GM18498 (cell line): ENCODE data around the gene POU4F2.
"Not testable (repeated sequence)": the region's sequence is repeated elsewhere in the genome, so short reads cannot be mapped to it uniquely, and the experiment has no call there.

Experiments
- ATAC-seq: cut with Tn5 transposase; IDR thresholded peaks from one replicate; pipeline ENCODE4 v1.9.1; 2021; ENCODE audit warnings: mild to moderate bottlenecking, moderate library complexity; ENCODE audit not compliant: unreplicated experiment

Gene POU4F2

DNA sequence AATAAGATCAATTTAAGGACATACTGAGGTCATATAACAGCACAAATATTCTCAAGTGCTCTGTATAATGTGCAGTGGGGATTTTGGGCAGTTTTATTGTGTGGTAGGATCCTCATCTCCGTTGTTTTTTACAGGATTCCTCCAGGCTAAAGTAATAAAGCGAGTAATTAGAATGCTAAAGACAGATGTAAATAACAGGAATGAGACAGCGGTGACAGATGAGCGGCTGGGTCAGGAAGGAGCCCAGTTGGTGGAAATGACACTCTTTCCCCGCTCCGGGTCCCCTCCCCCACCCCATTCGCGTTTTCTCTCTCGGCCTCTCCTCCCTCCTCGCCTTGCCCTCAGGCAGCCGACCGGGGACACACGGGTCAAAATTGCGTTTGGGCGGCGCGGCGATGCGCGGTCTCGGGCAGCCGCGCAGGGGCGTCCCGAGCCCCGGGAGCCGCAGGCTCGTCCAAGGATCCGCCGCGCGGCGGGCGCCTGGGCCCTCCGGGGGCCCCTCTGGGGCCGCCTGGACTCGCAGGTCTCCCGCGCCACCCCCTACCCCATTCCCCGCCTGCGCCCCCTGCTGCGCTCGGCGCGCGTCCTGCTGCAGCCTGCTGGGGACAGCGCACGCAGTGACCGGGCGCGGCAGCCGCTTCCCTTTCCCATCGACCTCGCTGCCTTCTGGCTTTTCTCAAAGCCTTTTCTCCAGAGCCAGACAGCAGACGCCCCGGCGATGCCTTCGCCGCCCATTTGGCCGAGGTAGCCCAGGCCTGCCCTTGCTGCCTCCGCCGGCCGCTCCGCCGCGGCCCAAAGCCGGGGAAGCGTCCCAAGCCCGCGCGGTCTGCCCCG, 16.2 kb downstream of the POU4F2 start:
- no peak for ATAC-seq

DNA sequence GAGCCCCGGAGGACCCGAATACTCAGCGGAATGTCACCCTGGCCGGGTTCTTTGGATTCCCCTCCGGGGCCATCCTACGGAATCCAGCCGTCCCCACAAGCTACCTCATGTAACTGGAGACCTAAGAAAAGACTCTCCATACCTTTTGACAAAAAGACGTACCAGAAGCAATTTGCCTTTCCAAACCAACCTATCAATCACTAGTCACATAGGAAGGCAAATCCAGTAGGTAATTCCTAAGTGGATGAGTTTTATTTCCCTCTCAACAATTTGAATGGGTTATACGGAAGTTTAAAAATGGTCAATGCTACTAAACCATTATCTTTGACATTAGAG, 16.8 kb downstream of the POU4F2 start:
- no peak for ATAC-seq

DNA sequence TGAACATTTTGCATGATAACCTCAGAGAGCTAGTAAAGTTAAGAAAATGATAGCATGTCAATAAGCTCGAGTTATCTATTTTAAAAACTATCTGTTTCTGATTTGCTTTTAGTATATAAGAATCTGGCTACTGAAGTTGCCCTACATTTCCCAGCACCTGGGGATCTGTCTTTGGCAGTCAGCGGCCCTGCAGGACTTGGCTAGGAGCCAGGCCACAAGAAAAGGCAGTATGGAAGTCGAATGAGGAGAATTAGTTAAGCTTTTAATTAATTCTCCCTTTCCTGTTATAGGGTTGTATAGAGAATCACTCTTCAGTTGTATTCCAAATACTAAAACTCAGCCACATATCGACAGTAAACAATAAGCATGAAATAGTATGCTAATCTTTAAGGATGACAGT, 22.7 kb downstream of the POU4F2 start:
- no peak for ATAC-seq

DNA sequence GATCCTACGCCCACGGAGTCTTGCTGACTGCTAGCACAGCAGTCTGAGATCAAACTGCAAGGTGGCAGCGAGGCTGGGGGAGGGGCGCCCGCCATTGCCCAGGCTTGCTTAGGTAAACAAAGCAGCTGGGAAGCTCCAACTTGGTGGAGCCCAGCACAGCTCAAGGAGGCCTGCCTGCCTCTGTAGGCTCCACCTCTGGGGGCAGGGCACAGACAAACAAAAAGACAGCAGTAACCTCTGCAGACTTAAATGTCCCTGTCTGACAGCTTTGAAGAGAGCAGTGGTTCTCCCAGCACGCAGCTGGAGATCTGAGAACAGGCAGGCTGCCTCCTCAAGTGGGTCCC, 25.2 kb downstream of the POU4F2 start:
- not testable (repeated sequence) for ATAC-seq

DNA sequence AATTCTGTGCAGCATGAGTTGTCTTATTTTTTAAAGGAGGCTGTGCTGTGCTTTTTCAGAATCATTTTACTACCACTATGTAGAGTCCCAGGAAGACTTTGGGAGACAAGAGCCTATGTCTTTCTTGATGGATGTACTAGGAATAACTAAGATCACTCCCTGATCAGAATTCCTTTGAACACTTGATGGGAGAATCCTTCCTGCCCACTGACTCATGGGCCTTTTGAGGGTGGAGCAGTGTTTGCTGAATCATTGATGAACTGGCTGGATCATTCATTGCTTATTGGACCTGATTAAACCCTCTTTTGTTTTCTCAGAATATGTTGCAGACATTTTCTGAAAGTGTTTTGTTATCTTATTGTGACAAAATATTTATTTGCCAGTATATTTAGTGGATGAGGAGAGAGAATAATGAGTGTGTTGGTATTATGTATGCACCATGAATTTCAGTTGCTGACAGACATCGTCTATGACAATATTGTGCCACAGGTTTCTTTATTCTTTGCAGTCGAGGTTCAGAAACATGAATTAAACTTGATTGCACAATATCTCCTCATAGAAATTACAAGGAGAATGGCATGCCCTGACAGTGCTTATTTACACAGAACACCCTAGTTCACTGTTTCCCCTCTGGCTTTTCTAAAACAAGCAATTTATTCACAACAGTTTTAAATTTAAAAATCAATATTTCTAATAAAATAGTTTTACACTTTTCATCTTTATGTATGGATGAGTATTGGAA, 36.3 kb downstream of the POU4F2 start:
- no peak for ATAC-seq
